Psoas muscle (tissue), 8 donors: ENCODE results near the gene DNAJC1. TPM values are rescaled to one million over a fixed set of nuclear protein-coding genes. Genes with fewer than 3 reads are reported as not detected.
"Not testable (repeated sequence)": the region's sequence is repeated elsewhere in the genome, so short reads cannot be mapped to it uniquely, and the experiment has no call there.

ENCODE experiments used
- ATAC-seq, 4 donors: fragments of 200-7000 bp; cut with Tn5 transposase; one replicate each; pipeline ENCODE4 v1.9.1; 2020; ENCODE audit warnings: moderate library complexity in 3 of 4, mild to moderate bottlenecking in 2 of 4
- DNase-seq, 2 donors: peaks; one replicate each; pipeline ENCODE4 v3.0.0-alpha.2; 2020
- H3K27ac ChIP-seq: fragments of 200-600 bp; one replicate; pipeline ENCODE4 v1.8.0; 2022
- H3K27me3 ChIP-seq, 3 donors: fragments of 200-600 bp in 1 of 3; one replicate each; pipeline versions ENCODE4 v1.6.1 to v1.8.0; 2013 to 2022; ENCODE audit warnings: low read length in 2 of 3, mild to moderate bottlenecking in 2 of 3, moderate library complexity in 1 of 3; ENCODE audit not compliant: insufficient read depth in 3 of 3
- H3K36me3 ChIP-seq, 2 donors: fragments of 200-600 bp in 1 of 2; one replicate each; pipeline versions ENCODE4 v1.6.1 to v1.8.0; 2013 to 2022; ENCODE audit warnings: low read depth in 1 of 2, mild to moderate bottlenecking in 1 of 2, moderate library complexity in 1 of 2; ENCODE audit not compliant: insufficient read depth in 1 of 2
- H3K4me1 ChIP-seq: fragments of 200-600 bp; one replicate; pipeline ENCODE4 v1.8.0; 2022
- H3K4me3 ChIP-seq: fragments of 200-600 bp; one replicate; pipeline ENCODE4 v1.8.0; 2022; ENCODE audit warnings: mild to moderate bottlenecking
- H3K9me3 ChIP-seq: fragments of 200-600 bp; one replicate; pipeline ENCODE4 v1.8.0; 2022
- WGBS, 3 donors: extraction: QIAGEN DNeasy Blood & Tissue Kit; methylation state at CpG; one replicate each; pipeline versions ENCODE4 v1.1.6 to v1.1.7; 2013; 5-methylcytosine and 5-hydroxymethylcytosine counted together
- intact Hi-C, 2 donors: fragments of 100-400 bp; cut with DNase I; formaldehyde crosslinking; loops; one replicate each; pipeline versions ENCODE4 v1.11.0 to v1.14.2; 2022
- polyA plus RNA-seq, 3 donors: library from polyadenylated mRNA; stranded (reverse); fragments of 200-250 nt; gene quantifications; one replicate each; pipeline ENCODE4 v1.2.3, GENCODE V29; 2013
- total RNA-seq, 4 donors: library from RNA; stranded (reverse); fragmentation: NEBNext Ultra II Directional in 2 of 4; extraction: Animal tissue kit (Norgen Biotek cat#: 25700) in 2 of 4; gene quantifications; one replicate each; pipeline versions ENCODE4 v1.2.1 to v1.2.4, GENCODE V29; 2021 to 2023
- TF ChIP-seq, protein P1 (sequence below): fragments of 200-600 bp; IDR thresholded peaks from one replicate; pipeline ENCODE4 v1.8.0; 2022; ENCODE audit warnings: antibody characterized with exemption
- donor health status: healthy with polysubstance abuse.
- donor health status: DM: no; HTN: no; CAD: no; lungs with moderate emphysema.
- donor health status: Bipolar disorder and iron deficiency.
- donor health status: healthy.
- donor health status: DM: yes; HTN: yes; CAD: no.
- donor health status: DM: no; HTN: no; CAD: no.
- donor health status: DM: no; HTN: no; CAD: no.
- donor health status: DM: yes; HTN: yes; CAD: no.

Gene DNAJC1
- total and polyA plus RNA-seq, 7 donors, result 6.7 to 21.5 (median 13.2) TPM

GRCh38 chr10:21889477-21890275, 113.9 kb downstream of the DNAJC1 start:
- intact Hi-C loops, result no loop called here
- Histone ChIP-seq H3K36me3 (peaks cover 0 to 3% of the 10 kb centered on the region in 2 donors), H3K27ac (no peak overlapping the region), H3K4me1 (no peaks in the 10 kb centered on the region), H3K4me3 (no peak overlapping the region), H3K27me3 (no peaks in the 10 kb centered on the region), H3K9me3 (peaks cover 32% of the 10 kb centered on the region)
- ATAC-seq, result no peak
- TF ChIP-seq, protein P1, sequence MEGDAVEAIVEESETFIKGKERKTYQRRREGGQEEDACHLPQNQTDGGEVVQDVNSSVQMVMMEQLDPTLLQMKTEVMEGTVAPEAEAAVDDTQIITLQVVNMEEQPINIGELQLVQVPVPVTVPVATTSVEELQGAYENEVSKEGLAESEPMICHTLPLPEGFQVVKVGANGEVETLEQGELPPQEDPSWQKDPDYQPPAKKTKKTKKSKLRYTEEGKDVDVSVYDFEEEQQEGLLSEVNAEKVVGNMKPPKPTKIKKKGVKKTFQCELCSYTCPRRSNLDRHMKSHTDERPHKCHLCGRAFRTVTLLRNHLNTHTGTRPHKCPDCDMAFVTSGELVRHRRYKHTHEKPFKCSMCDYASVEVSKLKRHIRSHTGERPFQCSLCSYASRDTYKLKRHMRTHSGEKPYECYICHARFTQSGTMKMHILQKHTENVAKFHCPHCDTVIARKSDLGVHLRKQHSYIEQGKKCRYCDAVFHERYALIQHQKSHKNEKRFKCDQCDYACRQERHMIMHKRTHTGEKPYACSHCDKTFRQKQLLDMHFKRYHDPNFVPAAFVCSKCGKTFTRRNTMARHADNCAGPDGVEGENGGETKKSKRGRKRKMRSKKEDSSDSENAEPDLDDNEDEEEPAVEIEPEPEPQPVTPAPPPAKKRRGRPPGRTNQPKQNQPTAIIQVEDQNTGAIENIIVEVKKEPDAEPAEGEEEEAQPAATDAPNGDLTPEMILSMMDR, result no peak
- no peak for DNase-seq
- 93 to 95% (median 94%) methylated on average over 2 of the region's 2 CpGs for WGBS, 3 donors

DNA sequence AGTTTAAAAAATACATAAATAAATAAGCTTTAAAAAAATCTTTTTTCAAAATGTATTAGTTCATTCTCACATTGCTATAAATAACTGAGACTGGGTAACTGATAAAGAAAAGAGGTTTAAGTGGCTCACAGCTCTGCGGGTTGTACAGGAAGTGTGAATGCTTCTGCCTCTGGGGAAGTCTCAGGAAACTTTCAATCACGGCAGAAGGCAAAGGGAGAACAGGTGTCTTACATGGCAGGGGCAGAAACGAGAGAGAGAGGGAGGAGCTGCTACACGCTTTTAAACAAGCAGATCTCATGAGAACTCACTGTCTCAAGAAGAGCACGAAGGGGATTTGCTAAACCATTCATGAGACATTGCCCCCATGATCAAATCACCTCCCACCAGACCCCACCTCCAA, 114.6 kb downstream of the DNAJC1 start:
- Histone ChIP-seq H3K4me3 (no peak overlapping the region), H3K27ac (no peak overlapping the region), H3K36me3 (peaks cover 0 to 3% of the 10 kb centered on the region in 2 donors), H3K9me3 (peaks cover 32% of the 10 kb centered on the region), H3K27me3 (no peaks in the 10 kb centered on the region), H3K4me1 (no peaks in the 10 kb centered on the region)
- WGBS, 3 donors, result 47 to 53% (median 48%) methylated on average over 5 of the region's 5 CpGs
- TF ChIP-seq, protein P1, result no peak
- no peak for DNase-seq
- intact Hi-C loops, result no loop called here
- ATAC-seq, result no peak

- Histone ChIP-seq H3K9me3 (peaks cover 9% of the 10 kb centered on the region), H3K27ac (no peak overlapping the region), H3K4me3 (no peak overlapping the region), H3K36me3 (peaks cover 3 to 7% of the 10 kb centered on the region in 2 donors), H3K4me1 (no peaks in the 10 kb centered on the region), H3K27me3 (no peaks in the 10 kb centered on the region)
- TF ChIP-seq, protein P1, result no peak
- intact Hi-C loops, result no loop called here
- ATAC-seq (no peak), DNase-seq (no peak)
Measured at GRCh38 chr10:21885940-21886339, 117.6 kb downstream of the DNAJC1 start.

- H3K4me3 ChIP-seq, result no peak overlapping the region
- TF ChIP-seq, protein P1, result no peak
- no peaks in the 10 kb centered on the region for H3K4me1 ChIP-seq
- ATAC-seq, result no peak
- peaks cover 17% of the 10 kb centered on the region for H3K9me3 ChIP-seq
- H3K27me3 ChIP-seq, result no peaks in the 10 kb centered on the region
- WGBS, 3 donors, result 96 to 97% (median 97%) methylated on average over 5 of the region's 5 CpGs
- H3K36me3 ChIP-seq, result peaks cover 0 to 25% of the 10 kb centered on the region in 2 donors
- intact Hi-C loops, result loop anchor here in 1 of 2 donors (10.0 kb wide), 1 partner anchor 48 kb away; no protein-coding TSS in a partner anchor
- H3K27ac ChIP-seq, result no peak overlapping the region
- DNase-seq, result no peak
Measured at GRCh38 chr10:21873198-21873597, 130.3 kb downstream of the DNAJC1 start.

DNA sequence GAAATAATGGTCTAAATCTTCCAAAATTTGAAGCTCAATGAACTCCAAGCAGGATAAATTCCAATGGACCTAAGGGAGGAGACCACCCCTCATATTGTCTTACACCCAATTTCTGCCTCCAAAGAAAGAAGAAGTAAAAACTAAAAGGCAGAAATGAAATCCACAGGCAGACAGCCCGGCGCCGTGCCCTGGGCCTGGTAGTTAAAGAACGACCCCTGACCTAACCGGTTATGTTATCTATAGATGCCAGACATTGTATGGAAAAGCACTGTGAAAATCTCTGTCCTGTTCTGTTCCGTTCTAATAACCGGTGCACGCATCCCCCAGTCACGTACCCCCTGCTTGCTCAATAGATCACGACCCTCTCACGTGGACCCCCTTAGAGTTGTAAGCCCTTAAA, 130.8 kb downstream of the DNAJC1 start:
- not testable (repeated sequence) for DNase-seq, ATAC-seq, H3K27ac ChIP-seq, H3K27me3 ChIP-seq, H3K4me3 ChIP-seq, H3K4me1 ChIP-seq
- H3K36me3 ChIP-seq, result peaks cover 0 to 25% of the 10 kb centered on the region in 2 donors
- intact Hi-C loops, result loop anchor here in 1 of 2 donors (10.0 kb wide), 1 partner anchor 48 kb away; no protein-coding TSS in a partner anchor
- WGBS, 3 donors, result 94 to 97% (median 96%) methylated on average over 11 of the region's 11 CpGs
- H3K9me3 ChIP-seq, result peaks cover 17% of the 10 kb centered on the region
